Mesothelial cell of epicardium (in vitro differentiated cells): ENCODE data around the gene KRTAP10-2. TPM values are rescaled to one million over a fixed set of nuclear protein-coding genes. Genes with fewer than 3 reads are reported as not detected.
"Not testable (repeated sequence)": the region's sequence is repeated elsewhere in the genome, so short reads cannot be mapped to it uniquely, and the experiment has no call there.

ENCODE experiments used
- DNase-seq, 2 experiments: peaks; one replicate each; pipeline ENCODE4 v3.0.0; 2021; ENCODE audit warnings: low spot score in 2 of 2; ENCODE audit not compliant: unreplicated experiment in 2 of 2
- H3K27ac Mint-ChIP-seq: 2 replicates; pipeline ENCODE4 v1.8.0; 2021; ENCODE audit warnings: mixed read lengths
- H3K27me3 Mint-ChIP-seq: 2 replicates; pipeline ENCODE4 v1.8.0; 2021; ENCODE audit warnings: low read depth, mixed read lengths
- H3K36me3 Mint-ChIP-seq: 2 replicates; pipeline ENCODE4 v1.8.0; 2021; ENCODE audit warnings: mixed read lengths
- H3K4me1 Mint-ChIP-seq: 2 replicates; pipeline ENCODE4 v1.8.0; 2021; ENCODE audit warnings: mixed read lengths
- H3K4me3 Mint-ChIP-seq: 2 replicates; pipeline ENCODE4 v1.8.0; 2021; ENCODE audit warnings: mild to moderate bottlenecking, moderate library complexity, mixed read lengths
- H3K9me3 Mint-ChIP-seq: 2 replicates; pipeline ENCODE4 v1.8.0; 2021; ENCODE audit warnings: mixed read lengths
- CTCF ChIP-seq: fragments of 200-600 bp; sonication (generic); IDR thresholded peaks from one replicate; pipeline ENCODE4 v1.5.0; 2021; ENCODE audit warnings: antibody characterized with exemption; ENCODE audit not compliant: unreplicated experiment
- total RNA-seq: library from RNA; stranded (reverse); gene quantifications from 3 replicates; pipeline ENCODE4 v1.2.1, GENCODE V29; 2021

Gene KRTAP10-2
- total RNA-seq, 1 donor from 2014 or later, result not detected

- H3K36me3 Mint-ChIP-seq, result peaks cover 2% of the 10 kb centered on the region
- TF ChIP-seq CTCF, result no peak
- peaks cover 7% of the 10 kb centered on the region for H3K4me1 Mint-ChIP-seq
- peaks cover 28% of the 10 kb centered on the region for H3K9me3 Mint-ChIP-seq
- DNase-seq, result no peak
- H3K4me3 Mint-ChIP-seq, result no peak overlapping the region
- peaks cover 4% of the 10 kb centered on the region for H3K27me3 Mint-ChIP-seq
- H3K27ac Mint-ChIP-seq, result no peak overlapping the region
Observed at GRCh38 chr21:44578371-44579055, 27.2 kb upstream of the KRTAP10-2 start.

- peaks cover 34% of the 10 kb centered on the region for H3K9me3 Mint-ChIP-seq
- DNase-seq, result no peak
- H3K27me3 Mint-ChIP-seq, result no peaks in the 10 kb centered on the region
- H3K4me3 Mint-ChIP-seq, result no peak overlapping the region
- H3K4me1 Mint-ChIP-seq, result no peaks in the 10 kb centered on the region
- H3K36me3 Mint-ChIP-seq, result peaks cover 2% of the 10 kb centered on the region
- H3K27ac Mint-ChIP-seq, result no peak overlapping the region
- no peak for TF ChIP-seq CTCF
Observed at GRCh38 chr21:44576025-44576420, 24.7 kb upstream of the KRTAP10-2 start.

- Mint-ChIP-seq H3K27me3 (no peaks in the 10 kb centered on the region), H3K27ac (no peak overlapping the region)
Observed at GRCh38 chr21:44575307-44576024, 24.2 kb upstream of the KRTAP10-2 start.

GRCh38 chr21:44574457-44575306, 23.4 kb upstream of the KRTAP10-2 start:
- no peaks in the 10 kb centered on the region for H3K4me1 Mint-ChIP-seq
- H3K27me3 Mint-ChIP-seq, result no peaks in the 10 kb centered on the region
- H3K4me3 Mint-ChIP-seq, result no peak overlapping the region
- DNase-seq, result no peak
- H3K27ac Mint-ChIP-seq, result no peak overlapping the region
- no peak for TF ChIP-seq CTCF
- H3K9me3 Mint-ChIP-seq, result peaks cover 39% of the 10 kb centered on the region
- H3K36me3 Mint-ChIP-seq, result peaks cover 2% of the 10 kb centered on the region

More at GRCh38 chr21:44575307-44576024, 24.2 kb upstream of the KRTAP10-2 start:
- no peak for TF ChIP-seq CTCF
- H3K4me1 Mint-ChIP-seq, result no peaks in the 10 kb centered on the region
- peaks cover 37% of the 10 kb centered on the region for H3K9me3 Mint-ChIP-seq
- H3K36me3 Mint-ChIP-seq, result peaks cover 2% of the 10 kb centered on the region
- no peak overlapping the region for H3K4me3 Mint-ChIP-seq
- peak in 1 of 2 experiments; percentile 31 for DNase-seq

GRCh38 chr21:44573630-44574456, 22.5 kb upstream of the KRTAP10-2 start, which contains the start of gene KRTAP10-4:
KRTAP10-4 (plus strand) TSS chr21:44573729; CDS start chr21:44573759, 30 bp downstream.
- H3K36me3 Mint-ChIP-seq, H3K27me3 Mint-ChIP-seq, H3K27ac Mint-ChIP-seq, H3K4me3 Mint-ChIP-seq, H3K4me1 Mint-ChIP-seq: not testable (repeated sequence)
- peak in 1 of 2 experiments; percentile 20 for DNase-seq
- H3K9me3 Mint-ChIP-seq, result peaks cover 39% of the 10 kb centered on the region
